Chondrocyte (in vitro differentiated cells): ENCODE measurements around the gene TRIM65. TPM values are rescaled to one million over a fixed set of nuclear protein-coding genes. Genes with fewer than 3 reads are reported as not detected.

ENCODE experiments used
- DNase-seq: peaks from one replicate; pipeline ENCODE4 v3.0.0; 2021; ENCODE audit warnings: mixed read lengths, low spot score
- H3K27ac Mint-ChIP-seq: one replicate; pipeline ENCODE4 v1.8.0; 2021; ENCODE audit warnings: mild to moderate bottlenecking, moderate library complexity, mixed read lengths; ENCODE audit not compliant: unreplicated experiment
- H3K27me3 Mint-ChIP-seq: 2 replicates; pipeline ENCODE4 v1.8.0; 2021; ENCODE audit warnings: low read depth, mixed read lengths
- H3K36me3 Mint-ChIP-seq: 2 replicates; pipeline ENCODE4 v1.8.0; 2021; ENCODE audit warnings: low read depth, mixed read lengths
- H3K4me1 Mint-ChIP-seq: 2 replicates; pipeline ENCODE4 v1.8.0; 2021; ENCODE audit warnings: low read depth, mild to moderate bottlenecking, mixed read lengths
- H3K4me3 Mint-ChIP-seq: one replicate; pipeline ENCODE4 v1.8.0; 2021; ENCODE audit warnings: mild to moderate bottlenecking, moderate library complexity, mixed read lengths; ENCODE audit not compliant: unreplicated experiment
- H3K9me3 Mint-ChIP-seq: 2 replicates; pipeline ENCODE4 v1.8.0; 2021; ENCODE audit warnings: low read depth, mixed read lengths
- total RNA-seq: library from RNA; stranded (reverse); gene quantifications from 3 replicates; pipeline ENCODE4 v1.2.1, GENCODE V29; 2021
- TF ChIP-seq, protein P1 (sequence below): fragments of 200-600 bp; sonication (generic); IDR thresholded peaks from 2 replicates; pipeline ENCODE4 v1.5.0; 2021; ENCODE audit warnings: antibody characterized with exemption, mild to moderate bottlenecking, moderate library complexity

The TRIM65 gene
- total RNA-seq, 1 donor from 2014 or later: 27.1 TPM

DNA sequence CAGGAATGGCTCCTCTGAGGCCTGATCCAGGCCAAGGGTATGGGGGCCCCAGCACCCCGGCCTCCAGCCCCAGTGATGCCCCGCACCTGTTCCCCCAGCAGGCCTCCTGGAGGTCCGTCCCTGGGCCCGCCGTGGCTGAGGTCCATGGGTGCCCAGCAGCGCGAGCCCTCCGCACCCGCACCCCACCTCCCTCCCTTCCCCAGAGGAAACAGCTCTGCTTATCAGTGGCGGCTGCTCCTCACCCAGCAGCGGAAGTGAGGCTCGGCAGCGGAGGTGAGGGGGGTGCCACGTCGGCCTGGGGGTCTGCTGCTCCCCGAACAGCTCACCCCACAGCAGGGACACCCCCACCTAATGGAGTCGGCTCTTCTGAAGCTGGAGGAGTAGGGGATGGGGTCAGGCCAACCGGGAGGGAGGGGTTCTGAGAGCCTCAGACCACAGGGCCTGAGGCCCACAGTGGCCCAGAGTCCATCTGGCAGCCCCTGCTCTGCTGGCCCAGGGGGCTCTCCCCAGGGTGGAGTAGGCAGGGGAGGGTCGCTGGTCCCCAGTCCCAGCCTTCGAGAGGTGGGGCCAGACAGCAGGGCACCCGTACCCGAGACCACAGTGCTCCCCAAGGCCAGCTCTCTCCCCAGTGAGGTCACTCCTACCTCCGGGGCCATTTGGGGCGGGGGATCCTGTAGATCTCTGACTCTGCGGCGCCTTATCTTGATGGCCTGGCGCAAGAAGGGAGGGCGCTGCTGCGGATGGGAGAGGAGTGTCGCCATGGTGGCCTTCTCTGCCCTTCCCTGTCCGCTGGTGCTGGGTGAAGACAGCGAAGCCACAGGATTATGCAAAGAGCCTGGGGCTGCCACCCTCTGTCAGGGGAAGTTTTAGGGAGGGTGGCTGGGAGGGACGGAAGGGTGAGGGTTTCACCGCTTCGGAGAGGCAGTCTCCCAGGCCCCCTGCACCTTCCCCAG, 52.9 kb downstream of the TRIM65 start, which contains the start of gene UNC13D:
TSS of gene UNC13D (minus strand) at position 828 of the 953 bp plus-strand sequence. CDS start at position 761, 67 bp downstream.
- Mint-ChIP-seq H3K4me1 (peaks cover 20% of the 10 kb centered on the region), H3K9me3 (no peaks in the 10 kb centered on the region), H3K4me3 (no peak within 1 kb of the TSS), H3K36me3 (peaks cover 12% of the 10 kb centered on the region), H3K27me3 (no peaks in the 10 kb centered on the region), H3K27ac (peak within 1 kb of the TSS; percentile 82)
- TF ChIP-seq, protein P1, sequence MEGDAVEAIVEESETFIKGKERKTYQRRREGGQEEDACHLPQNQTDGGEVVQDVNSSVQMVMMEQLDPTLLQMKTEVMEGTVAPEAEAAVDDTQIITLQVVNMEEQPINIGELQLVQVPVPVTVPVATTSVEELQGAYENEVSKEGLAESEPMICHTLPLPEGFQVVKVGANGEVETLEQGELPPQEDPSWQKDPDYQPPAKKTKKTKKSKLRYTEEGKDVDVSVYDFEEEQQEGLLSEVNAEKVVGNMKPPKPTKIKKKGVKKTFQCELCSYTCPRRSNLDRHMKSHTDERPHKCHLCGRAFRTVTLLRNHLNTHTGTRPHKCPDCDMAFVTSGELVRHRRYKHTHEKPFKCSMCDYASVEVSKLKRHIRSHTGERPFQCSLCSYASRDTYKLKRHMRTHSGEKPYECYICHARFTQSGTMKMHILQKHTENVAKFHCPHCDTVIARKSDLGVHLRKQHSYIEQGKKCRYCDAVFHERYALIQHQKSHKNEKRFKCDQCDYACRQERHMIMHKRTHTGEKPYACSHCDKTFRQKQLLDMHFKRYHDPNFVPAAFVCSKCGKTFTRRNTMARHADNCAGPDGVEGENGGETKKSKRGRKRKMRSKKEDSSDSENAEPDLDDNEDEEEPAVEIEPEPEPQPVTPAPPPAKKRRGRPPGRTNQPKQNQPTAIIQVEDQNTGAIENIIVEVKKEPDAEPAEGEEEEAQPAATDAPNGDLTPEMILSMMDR: no peak
- DNase-seq: no peak

DNA sequence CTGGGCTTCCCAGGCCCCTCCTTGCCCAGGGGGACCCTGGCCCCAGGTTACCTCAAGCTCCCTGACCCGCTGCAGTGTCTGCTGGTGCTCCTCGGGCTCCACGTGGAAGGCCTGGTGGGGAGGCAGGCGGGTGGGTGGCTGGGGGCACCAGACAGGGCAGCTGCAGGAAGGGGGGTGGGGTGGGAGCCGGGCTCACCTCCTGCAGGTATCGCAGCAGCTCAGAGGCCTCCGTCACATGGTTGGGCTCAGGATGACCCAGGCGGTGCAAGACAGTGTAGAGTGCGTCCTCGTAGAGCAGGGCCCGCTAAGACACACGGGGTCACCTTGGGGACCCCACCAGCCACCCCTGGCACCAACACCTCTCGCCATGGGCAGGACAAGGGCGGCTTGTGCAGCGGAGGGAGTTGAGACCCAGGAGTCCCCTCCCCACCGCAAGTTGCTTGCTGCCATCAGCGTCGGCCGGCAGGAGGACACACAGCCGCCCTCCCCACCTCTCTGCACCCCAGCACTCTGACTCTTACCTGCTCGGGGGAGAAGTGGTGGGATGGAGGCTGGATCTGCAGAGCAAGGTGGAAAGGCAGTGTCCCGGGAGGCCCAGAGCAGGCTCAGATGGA, 53.7 kb downstream of the TRIM65 start:
- TF ChIP-seq, protein P1: no peak
- Mint-ChIP-seq H3K27me3 (no peaks in the 10 kb centered on the region), H3K4me1 (peaks cover 20% of the 10 kb centered on the region), H3K4me3 (no peak overlapping the region), H3K9me3 (no peaks in the 10 kb centered on the region), H3K27ac (no peak overlapping the region), H3K36me3 (peaks cover 9% of the 10 kb centered on the region)
- DNase-seq: no peak

DNA sequence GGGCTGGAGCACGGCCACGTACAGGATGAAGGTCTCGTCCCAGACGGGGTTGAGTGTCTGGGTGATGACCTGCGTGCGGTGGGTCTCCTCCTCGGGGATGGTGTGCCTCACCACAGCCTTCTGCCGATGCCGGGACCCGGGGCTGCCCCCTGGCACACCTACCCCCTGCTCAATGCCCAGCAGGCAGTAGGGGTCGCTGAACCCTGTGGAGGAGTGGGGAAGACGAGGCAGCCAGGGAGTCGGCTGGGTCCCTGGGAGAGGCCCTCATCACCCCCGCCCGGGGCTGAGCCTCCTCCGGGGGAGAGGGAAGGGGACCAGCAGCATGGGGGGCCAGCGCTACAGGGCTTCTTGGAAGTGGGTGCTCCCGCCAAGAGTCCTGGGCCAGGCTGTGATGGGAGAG, 54.3 kb downstream of the TRIM65 start:
- TF ChIP-seq, protein P1: no peak
- Mint-ChIP-seq H3K9me3 (no peaks in the 10 kb centered on the region), H3K36me3 (peaks cover 6% of the 10 kb centered on the region), H3K27me3 (no peaks in the 10 kb centered on the region), H3K27ac (no peak overlapping the region), H3K4me3 (no peak overlapping the region), H3K4me1 (peaks cover 23% of the 10 kb centered on the region)
- DNase-seq: peak; percentile 93

DNA sequence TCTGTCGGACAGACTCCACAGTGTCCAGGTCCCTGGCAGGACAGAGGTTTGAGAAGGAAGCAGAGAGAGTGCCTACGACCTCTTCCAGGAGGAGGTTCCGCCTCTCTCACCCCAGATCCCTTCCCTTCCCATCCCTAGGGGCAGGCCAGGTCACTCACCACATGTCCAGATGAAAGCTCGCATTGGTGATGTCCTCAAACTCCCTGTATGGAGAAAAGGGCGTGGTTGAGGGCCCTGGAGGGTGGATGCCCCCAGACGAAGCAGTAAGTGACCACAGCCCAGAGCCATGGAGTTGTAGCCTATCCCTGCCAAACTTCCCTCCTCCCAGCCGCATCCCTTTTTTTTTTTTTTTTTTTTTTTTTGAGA, 56.0 kb downstream of the TRIM65 start:
- peaks cover 13% of the 10 kb centered on the region for H3K4me1 Mint-ChIP-seq
- H3K4me3 Mint-ChIP-seq: no peak overlapping the region
- H3K27me3 Mint-ChIP-seq: no peaks in the 10 kb centered on the region
- H3K27ac Mint-ChIP-seq: no peak overlapping the region
- TF ChIP-seq, protein P1: no peak
- peaks cover 1% of the 10 kb centered on the region for H3K36me3 Mint-ChIP-seq
- H3K9me3 Mint-ChIP-seq: no peaks in the 10 kb centered on the region
- DNase-seq: no peak

DNA sequence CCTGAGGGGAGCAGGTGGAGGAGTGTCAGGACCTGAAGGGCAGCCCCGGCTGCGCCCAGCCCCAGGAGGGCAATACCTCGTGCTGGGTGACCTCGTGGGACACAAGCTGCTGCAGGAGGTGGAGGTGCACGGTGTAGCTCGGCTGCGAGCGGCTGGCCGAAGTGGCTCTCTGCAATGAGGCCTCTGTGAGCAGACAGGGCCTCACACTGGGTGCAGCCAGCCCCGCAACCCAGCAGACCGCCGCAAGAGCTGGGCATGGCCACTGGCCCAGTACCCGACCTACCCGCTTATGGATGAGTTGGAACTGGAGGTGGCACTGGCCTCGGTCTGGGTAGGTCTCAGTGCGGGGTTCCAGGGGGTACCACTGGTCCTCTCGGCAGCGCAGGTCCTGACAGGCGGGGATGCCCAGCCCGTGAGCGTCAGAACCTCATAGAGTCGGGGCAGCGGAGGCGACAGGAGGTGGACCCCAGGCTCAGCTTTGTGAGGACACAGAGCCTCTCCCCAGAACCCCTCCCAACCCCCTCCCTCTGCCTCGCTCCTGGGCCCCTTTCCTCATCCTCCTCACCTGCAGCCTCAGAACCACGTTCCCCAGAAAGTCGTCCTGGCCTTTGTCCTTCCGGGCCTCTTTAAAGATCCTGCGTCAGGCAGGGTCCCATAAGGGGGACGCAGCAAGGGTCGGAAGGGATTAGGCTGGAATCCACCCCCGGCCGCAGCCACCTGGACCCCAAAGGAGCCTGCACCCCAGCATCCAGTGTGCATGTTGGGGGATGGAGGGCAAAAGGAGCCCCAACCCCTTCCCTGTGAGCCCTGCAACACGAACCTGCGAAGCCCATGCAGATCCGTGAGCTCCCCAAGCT, 56.6 kb downstream of the TRIM65 start:
- H3K27me3 Mint-ChIP-seq: no peaks in the 10 kb centered on the region
- no peak overlapping the region for H3K4me3 Mint-ChIP-seq
- H3K27ac Mint-ChIP-seq: no peak overlapping the region
- TF ChIP-seq, protein P1: no peak
- no peaks in the 10 kb centered on the region for H3K9me3 Mint-ChIP-seq
- DNase-seq: peak; percentile 89
- no peaks in the 10 kb centered on the region for H3K36me3 Mint-ChIP-seq
- peaks cover 7% of the 10 kb centered on the region for H3K4me1 Mint-ChIP-seq
